Right lobe of liver (tissue), 4 donors: ENCODE data around the gene SIRPD.

Experiments used
- POLR2A ChIP-seq: fragments of 450-650 bp; IDR thresholded peaks from one replicate; pipeline ENCODE4 v1.6.1; 2017; ENCODE audit warnings: antibody characterized with exemption, mild to moderate bottlenecking
- TF ChIP-seq, protein P1 (sequence below), 4 donors: fragments of 200-600 bp in 3 of 4; fragments of 450-650 bp in 1 of 4; IDR thresholded peaks; one replicate each; pipeline versions ENCODE4 v1.5.1 to v1.8.0; 2016 to 2022; ENCODE audit warnings: antibody characterized with exemption in 4 of 4, mild to moderate bottlenecking in 2 of 4
- donor health status: DM: no; HTN: no; CAD: no.
- donor health status: DM: no; HTN: no; CAD: no.
- donor health status: DM: no; HTN: yes; CAD: no.

DNA sequence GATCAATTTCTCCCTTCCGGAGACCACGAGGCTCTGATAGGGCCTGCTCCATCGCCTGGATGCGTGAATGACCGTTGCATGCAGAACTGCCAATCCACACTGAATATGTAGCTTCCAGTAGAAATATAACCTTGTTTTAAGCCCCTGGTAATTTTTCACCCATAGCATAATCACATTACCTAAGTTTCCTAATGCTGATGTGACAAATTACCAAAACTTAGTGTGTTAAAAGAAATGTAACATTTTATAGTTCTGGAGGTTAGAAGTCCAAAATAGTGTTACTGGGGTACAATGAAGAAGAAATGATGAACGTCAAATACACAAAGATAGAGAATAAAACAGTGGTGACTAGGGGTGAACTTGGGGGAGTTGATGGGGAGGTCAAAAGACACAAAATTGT is 22.0 kb upstream of the SIRPD start:
- TF ChIP-seq, protein P1, sequence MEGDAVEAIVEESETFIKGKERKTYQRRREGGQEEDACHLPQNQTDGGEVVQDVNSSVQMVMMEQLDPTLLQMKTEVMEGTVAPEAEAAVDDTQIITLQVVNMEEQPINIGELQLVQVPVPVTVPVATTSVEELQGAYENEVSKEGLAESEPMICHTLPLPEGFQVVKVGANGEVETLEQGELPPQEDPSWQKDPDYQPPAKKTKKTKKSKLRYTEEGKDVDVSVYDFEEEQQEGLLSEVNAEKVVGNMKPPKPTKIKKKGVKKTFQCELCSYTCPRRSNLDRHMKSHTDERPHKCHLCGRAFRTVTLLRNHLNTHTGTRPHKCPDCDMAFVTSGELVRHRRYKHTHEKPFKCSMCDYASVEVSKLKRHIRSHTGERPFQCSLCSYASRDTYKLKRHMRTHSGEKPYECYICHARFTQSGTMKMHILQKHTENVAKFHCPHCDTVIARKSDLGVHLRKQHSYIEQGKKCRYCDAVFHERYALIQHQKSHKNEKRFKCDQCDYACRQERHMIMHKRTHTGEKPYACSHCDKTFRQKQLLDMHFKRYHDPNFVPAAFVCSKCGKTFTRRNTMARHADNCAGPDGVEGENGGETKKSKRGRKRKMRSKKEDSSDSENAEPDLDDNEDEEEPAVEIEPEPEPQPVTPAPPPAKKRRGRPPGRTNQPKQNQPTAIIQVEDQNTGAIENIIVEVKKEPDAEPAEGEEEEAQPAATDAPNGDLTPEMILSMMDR (IDR thresholded peaks at IDR 0.05): no peak
- no peak for TF ChIP-seq POLR2A
